WTC11 (cell line): ENCODE results near the gene RBFOX1.

Experiments
- ATF1 ChIP-seq: sonication (generic); formaldehyde crosslinking; IDR thresholded peaks from 2 replicates; pipeline ENCODE4 v1.8.1; 2023; ENCODE audit warnings: mild to moderate bottlenecking, moderate library complexity, missing genetic modification reagents
- CREB1 ChIP-seq: sonication (generic); formaldehyde crosslinking; IDR thresholded peaks from 2 replicates; pipeline ENCODE4 v1.8.0; 2023; ENCODE audit warnings: mild to moderate bottlenecking, missing genetic modification reagents
- FOXJ3 ChIP-seq: sonication (generic); formaldehyde crosslinking; IDR thresholded peaks from 2 replicates; pipeline ENCODE4 v1.9.0; 2021; ENCODE audit warnings: missing genetic modification reagents, mild to moderate bottlenecking, borderline replicate concordance
- FOXP1 ChIP-seq: sonication (generic); formaldehyde crosslinking; IDR thresholded peaks from 2 replicates; pipeline ENCODE4 v1.8.0; 2022; ENCODE audit warnings: missing genetic modification reagents, mild to moderate bottlenecking, moderate library complexity, borderline replicate concordance
- IRF2 ChIP-seq: sonication (generic); formaldehyde crosslinking; IDR thresholded peaks from 2 replicates; pipeline ENCODE4 v1.8.0; 2022; ENCODE audit warnings: low read depth, missing genetic modification reagents, borderline replicate concordance
- RELA ChIP-seq: sonication (generic); formaldehyde crosslinking; IDR thresholded peaks from 2 replicates; pipeline ENCODE4 v1.8.1; 2022; ENCODE audit warnings: missing genetic modification reagents, mild to moderate bottlenecking, borderline replicate concordance
- SMAD4 ChIP-seq: sonication (generic); formaldehyde crosslinking; IDR thresholded peaks from 2 replicates; pipeline ENCODE4 v1.8.0; 2022; ENCODE audit warnings: mild to moderate bottlenecking, missing genetic modification reagents
- TF ChIP-seq, protein P1 (sequence below): fragments of 200-600 bp; IDR thresholded peaks from 2 replicates; pipeline ENCODE4 v1.8.0; 2022; ENCODE audit warnings: antibody characterized with exemption
- TF ChIP-seq, protein P2 (sequence below): fragments of 250-450 bp; sonication (Bioruptor Pico); IDR thresholded peaks from 2 replicates; pipeline ENCODE4 v2.1.2; 2022; ENCODE audit warnings: mild to moderate bottlenecking, moderate library complexity
- TF ChIP-seq, protein P3 (sequence below): fragments of 250-450 bp; sonication (Bioruptor Pico); IDR thresholded peaks from 2 replicates; pipeline ENCODE4 v1.9.0; 2021; ENCODE audit warnings: mild to moderate bottlenecking, borderline replicate concordance
- TF ChIP-seq, protein P4 (sequence below): sonication (generic); formaldehyde crosslinking; IDR thresholded peaks from 2 replicates; pipeline ENCODE4 v1.8.1; 2023; ENCODE audit warnings: mild to moderate bottlenecking, missing genetic modification reagents, moderate library complexity
- TF ChIP-seq, protein P5 (sequence below): sonication (generic); formaldehyde crosslinking; IDR thresholded peaks from 2 replicates; pipeline ENCODE4 v1.8.0; 2022; ENCODE audit warnings: missing genetic modification reagents
- TF ChIP-seq, protein P6 (sequence below): sonication (generic); formaldehyde crosslinking; IDR thresholded peaks from 2 replicates; pipeline ENCODE4 v1.8.1; 2022; ENCODE audit warnings: low read depth, missing genetic modification reagents, borderline replicate concordance
- TF ChIP-seq, protein P7 (sequence below): sonication (generic); formaldehyde crosslinking; IDR thresholded peaks from 2 replicates; pipeline ENCODE4 v1.8.0; 2022; ENCODE audit warnings: mild to moderate bottlenecking, missing genetic modification reagents

DNA sequence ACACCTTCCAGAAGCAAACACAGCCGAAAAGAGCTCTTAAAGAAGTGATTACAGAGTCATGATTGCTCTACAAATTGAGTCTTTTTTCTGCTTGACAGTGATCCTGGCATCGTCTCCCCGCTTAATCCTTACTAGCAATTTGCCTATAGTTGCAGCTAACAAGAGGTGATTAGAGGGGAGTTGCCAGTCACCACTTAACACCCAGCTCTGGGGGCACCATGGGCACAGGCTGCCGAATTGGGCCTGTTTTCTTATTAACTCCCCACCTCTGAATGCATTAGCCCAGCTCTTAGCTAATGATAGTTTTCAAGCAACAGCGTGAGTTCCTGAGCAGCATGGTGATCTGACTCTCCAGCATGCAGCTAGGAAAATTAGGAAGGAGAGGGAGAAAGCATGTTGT lies 93.5 kb downstream of the RBFOX1 start:
- TF ChIP-seq CREB1 (CRISPR knock-in tag) (no peak), RELA (CRISPR knock-in tag) (no peak), ATF1 (CRISPR knock-in tag) (no peak), FOXJ3 (no peak), FOXP1 (CRISPR knock-in tag) (no peak), SMAD4 (no peak), IRF2 (CRISPR knock-in tag) (no peak)
- TF ChIP-seq, protein P1, sequence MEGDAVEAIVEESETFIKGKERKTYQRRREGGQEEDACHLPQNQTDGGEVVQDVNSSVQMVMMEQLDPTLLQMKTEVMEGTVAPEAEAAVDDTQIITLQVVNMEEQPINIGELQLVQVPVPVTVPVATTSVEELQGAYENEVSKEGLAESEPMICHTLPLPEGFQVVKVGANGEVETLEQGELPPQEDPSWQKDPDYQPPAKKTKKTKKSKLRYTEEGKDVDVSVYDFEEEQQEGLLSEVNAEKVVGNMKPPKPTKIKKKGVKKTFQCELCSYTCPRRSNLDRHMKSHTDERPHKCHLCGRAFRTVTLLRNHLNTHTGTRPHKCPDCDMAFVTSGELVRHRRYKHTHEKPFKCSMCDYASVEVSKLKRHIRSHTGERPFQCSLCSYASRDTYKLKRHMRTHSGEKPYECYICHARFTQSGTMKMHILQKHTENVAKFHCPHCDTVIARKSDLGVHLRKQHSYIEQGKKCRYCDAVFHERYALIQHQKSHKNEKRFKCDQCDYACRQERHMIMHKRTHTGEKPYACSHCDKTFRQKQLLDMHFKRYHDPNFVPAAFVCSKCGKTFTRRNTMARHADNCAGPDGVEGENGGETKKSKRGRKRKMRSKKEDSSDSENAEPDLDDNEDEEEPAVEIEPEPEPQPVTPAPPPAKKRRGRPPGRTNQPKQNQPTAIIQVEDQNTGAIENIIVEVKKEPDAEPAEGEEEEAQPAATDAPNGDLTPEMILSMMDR = no peak
- TF ChIP-seq, protein P2, sequence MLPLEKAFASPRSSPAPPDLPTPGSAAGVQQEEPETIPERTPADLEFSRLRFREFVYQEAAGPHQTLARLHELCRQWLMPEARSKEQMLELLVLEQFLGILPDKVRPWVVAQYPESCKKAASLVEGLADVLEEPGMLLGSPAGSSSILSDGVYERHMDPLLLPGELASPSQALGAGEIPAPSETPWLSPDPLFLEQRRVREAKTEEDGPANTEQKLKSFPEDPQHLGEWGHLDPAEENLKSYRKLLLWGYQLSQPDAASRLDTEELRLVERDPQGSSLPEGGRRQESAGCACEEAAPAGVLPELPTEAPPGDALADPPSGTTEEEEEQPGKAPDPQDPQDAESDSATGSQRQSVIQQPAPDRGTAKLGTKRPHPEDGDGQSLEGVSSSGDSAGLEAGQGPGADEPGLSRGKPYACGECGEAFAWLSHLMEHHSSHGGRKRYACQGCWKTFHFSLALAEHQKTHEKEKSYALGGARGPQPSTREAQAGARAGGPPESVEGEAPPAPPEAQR (CRISPR knock-in tag) = no peak
- TF ChIP-seq, protein P3, sequence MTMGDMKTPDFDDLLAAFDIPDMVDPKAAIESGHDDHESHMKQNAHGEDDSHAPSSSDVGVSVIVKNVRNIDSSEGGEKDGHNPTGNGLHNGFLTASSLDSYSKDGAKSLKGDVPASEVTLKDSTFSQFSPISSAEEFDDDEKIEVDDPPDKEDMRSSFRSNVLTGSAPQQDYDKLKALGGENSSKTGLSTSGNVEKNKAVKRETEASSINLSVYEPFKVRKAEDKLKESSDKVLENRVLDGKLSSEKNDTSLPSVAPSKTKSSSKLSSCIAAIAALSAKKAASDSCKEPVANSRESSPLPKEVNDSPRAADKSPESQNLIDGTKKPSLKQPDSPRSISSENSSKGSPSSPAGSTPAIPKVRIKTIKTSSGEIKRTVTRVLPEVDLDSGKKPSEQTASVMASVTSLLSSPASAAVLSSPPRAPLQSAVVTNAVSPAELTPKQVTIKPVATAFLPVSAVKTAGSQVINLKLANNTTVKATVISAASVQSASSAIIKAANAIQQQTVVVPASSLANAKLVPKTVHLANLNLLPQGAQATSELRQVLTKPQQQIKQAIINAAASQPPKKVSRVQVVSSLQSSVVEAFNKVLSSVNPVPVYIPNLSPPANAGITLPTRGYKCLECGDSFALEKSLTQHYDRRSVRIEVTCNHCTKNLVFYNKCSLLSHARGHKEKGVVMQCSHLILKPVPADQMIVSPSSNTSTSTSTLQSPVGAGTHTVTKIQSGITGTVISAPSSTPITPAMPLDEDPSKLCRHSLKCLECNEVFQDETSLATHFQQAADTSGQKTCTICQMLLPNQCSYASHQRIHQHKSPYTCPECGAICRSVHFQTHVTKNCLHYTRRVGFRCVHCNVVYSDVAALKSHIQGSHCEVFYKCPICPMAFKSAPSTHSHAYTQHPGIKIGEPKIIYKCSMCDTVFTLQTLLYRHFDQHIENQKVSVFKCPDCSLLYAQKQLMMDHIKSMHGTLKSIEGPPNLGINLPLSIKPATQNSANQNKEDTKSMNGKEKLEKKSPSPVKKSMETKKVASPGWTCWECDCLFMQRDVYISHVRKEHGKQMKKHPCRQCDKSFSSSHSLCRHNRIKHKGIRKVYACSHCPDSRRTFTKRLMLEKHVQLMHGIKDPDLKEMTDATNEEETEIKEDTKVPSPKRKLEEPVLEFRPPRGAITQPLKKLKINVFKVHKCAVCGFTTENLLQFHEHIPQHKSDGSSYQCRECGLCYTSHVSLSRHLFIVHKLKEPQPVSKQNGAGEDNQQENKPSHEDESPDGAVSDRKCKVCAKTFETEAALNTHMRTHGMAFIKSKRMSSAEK (CRISPR knock-in tag) = no peak
- TF ChIP-seq, protein P4, sequence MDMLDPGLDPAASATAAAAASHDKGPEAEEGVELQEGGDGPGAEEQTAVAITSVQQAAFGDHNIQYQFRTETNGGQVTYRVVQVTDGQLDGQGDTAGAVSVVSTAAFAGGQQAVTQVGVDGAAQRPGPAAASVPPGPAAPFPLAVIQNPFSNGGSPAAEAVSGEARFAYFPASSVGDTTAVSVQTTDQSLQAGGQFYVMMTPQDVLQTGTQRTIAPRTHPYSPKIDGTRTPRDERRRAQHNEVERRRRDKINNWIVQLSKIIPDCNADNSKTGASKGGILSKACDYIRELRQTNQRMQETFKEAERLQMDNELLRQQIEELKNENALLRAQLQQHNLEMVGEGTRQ (CRISPR knock-in tag) = no peak
- TF ChIP-seq, protein P5, sequence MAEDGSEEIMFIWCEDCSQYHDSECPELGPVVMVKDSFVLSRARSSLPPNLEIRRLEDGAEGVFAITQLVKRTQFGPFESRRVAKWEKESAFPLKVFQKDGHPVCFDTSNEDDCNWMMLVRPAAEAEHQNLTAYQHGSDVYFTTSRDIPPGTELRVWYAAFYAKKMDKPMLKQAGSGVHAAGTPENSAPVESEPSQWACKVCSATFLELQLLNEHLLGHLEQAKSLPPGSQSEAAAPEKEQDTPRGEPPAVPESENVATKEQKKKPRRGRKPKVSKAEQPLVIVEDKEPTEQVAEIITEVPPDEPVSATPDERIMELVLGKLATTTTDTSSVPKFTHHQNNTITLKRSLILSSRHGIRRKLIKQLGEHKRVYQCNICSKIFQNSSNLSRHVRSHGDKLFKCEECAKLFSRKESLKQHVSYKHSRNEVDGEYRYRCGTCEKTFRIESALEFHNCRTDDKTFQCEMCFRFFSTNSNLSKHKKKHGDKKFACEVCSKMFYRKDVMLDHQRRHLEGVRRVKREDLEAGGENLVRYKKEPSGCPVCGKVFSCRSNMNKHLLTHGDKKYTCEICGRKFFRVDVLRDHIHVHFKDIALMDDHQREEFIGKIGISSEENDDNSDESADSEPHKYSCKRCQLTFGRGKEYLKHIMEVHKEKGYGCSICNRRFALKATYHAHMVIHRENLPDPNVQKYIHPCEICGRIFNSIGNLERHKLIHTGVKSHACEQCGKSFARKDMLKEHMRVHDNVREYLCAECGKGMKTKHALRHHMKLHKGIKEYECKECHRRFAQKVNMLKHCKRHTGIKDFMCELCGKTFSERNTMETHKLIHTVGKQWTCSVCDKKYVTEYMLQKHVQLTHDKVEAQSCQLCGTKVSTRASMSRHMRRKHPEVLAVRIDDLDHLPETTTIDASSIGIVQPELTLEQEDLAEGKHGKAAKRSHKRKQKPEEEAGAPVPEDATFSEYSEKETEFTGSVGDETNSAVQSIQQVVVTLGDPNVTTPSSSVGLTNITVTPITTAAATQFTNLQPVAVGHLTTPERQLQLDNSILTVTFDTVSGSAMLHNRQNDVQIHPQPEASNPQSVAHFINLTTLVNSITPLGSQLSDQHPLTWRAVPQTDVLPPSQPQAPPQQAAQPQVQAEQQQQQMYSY (CRISPR knock-in tag) = no peak
- TF ChIP-seq, protein P6, sequence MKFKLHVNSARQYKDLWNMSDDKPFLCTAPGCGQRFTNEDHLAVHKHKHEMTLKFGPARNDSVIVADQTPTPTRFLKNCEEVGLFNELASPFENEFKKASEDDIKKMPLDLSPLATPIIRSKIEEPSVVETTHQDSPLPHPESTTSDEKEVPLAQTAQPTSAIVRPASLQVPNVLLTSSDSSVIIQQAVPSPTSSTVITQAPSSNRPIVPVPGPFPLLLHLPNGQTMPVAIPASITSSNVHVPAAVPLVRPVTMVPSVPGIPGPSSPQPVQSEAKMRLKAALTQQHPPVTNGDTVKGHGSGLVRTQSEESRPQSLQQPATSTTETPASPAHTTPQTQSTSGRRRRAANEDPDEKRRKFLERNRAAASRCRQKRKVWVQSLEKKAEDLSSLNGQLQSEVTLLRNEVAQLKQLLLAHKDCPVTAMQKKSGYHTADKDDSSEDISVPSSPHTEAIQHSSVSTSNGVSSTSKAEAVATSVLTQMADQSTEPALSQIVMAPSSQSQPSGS (CRISPR knock-in tag) = no peak
- TF ChIP-seq, protein P7, sequence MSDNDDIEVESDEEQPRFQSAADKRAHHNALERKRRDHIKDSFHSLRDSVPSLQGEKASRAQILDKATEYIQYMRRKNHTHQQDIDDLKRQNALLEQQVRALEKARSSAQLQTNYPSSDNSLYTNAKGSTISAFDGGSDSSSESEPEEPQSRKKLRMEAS (CRISPR knock-in tag) = no peak
